ENCODE measurements around the gene AFF1. TPM values are rescaled to one million over a fixed set of nuclear protein-coding genes. Genes with fewer than 3 reads are reported as not detected.

The AFF1 gene
- total RNA-seq, 1 experiment from 2014 or later = 23.9 TPM

GRCh38 chr4:86974551-86974994 is 39.8 kb downstream of the AFF1 start:
- CTCF ChIA-PET = interaction anchor here (0.5 kb wide), 1 partner anchor 68 kb away, joined by 5 read pairs; no protein-coding TSS in a partner anchor

GRCh38 chr4:86975927-86976326 is 41.1 kb downstream of the AFF1 start:
- DNase-seq (ENCODE audit: low read depth, low spot score) = no peak
- no peaks in the 10 kb centered on the region for H3K9me3 ChIP-seq (ENCODE audit: control insufficient read depth, insufficient read depth, low read depth, low read length)
- no peak overlapping the region for H3K4me3 ChIP-seq (ENCODE audit: low read depth in 2 of 2, low read length in 2 of 2)
- H3K4me1 ChIP-seq (ENCODE audit: control insufficient read depth, insufficient read depth, low read length) = peaks cover 5% of the 10 kb centered on the region; the same call in 1 of the 2 replicates
- CTCF ChIA-PET = no interaction called here
- POLR2A ChIA-PET = no interaction called here
- no peaks in the 10 kb centered on the region for H3K27me3 ChIP-seq (ENCODE audit: control insufficient read depth, insufficient read depth, low read length)
- in situ Hi-C loops (cut with HindIII; ENCODE audit: low pct_unique_long_range_greater_than_20kb, low sequenced_read_pairs) (no loop called here), intact Hi-C loops (cut with micrococcal nuclease; ENCODE audit: unreplicated experiment) (no loop called here)
- no peak overlapping the region for H3K27ac ChIP-seq (ENCODE audit: low read length)
- no peak for ATAC-seq
- no peak for TF ChIP-seq SIN3A (IDR thresholded peaks at IDR 0.05; ENCODE audit: borderline replicate concordance, insufficient read depth, low read depth, low read length)
- no TSS peak for BruUV-seq (replicated peaks)
- no peaks in the 10 kb centered on the region for H3K36me3 ChIP-seq (ENCODE audit: control insufficient read depth, insufficient read depth, low read length)

More at GRCh38 chr4:86974551-86974994, 39.8 kb downstream of the AFF1 start:
- BruUV-seq (replicated peaks) = no TSS peak
- TF ChIP-seq CTCF (IDR thresholded peaks at IDR 0.05) = no peak
- no peak for TF ChIP-seq REST (IDR thresholded peaks at IDR 0.05; ENCODE audit: insufficient read depth in 1 of 2, low read depth in 2 of 2, low read length in 1 of 2)
- no peak for TF ChIP-seq TCF7L2 (IDR thresholded peaks at IDR 0.05; ENCODE audit: low read depth, low read length)
- no peak for TF ChIP-seq SIN3A (IDR thresholded peaks at IDR 0.05; ENCODE audit: borderline replicate concordance, insufficient read depth, low read depth, low read length)
- no peak for TF ChIP-seq POLR2AphosphoS5 (IDR thresholded peaks at IDR 0.05; ENCODE audit: low read depth, low read length)
- intact Hi-C loops (cut with micrococcal nuclease; ENCODE audit: unreplicated experiment) = no loop called here
- ATAC-seq (no peak), DNase-seq (ENCODE audit: low read depth, low spot score) (no peak)
- POLR2A ChIA-PET = no interaction called here
- Histone ChIP-seq H3K27me3 (ENCODE audit: control insufficient read depth, insufficient read depth, low read length) (no peaks in the 10 kb centered on the region), H3K9me3 (ENCODE audit: control insufficient read depth, insufficient read depth, low read depth, low read length) (no peaks in the 10 kb centered on the region), H3K27ac (ENCODE audit: low read length) (no peak overlapping the region), H3K4me3 (ENCODE audit: low read depth in 2 of 2, low read length in 2 of 2) (no peak overlapping the region), H3K36me3 (ENCODE audit: control insufficient read depth, insufficient read depth, low read length) (no peaks in the 10 kb centered on the region), H3K4me1 (ENCODE audit: control insufficient read depth, insufficient read depth, low read length) (peaks cover 5% of the 10 kb centered on the region; the same call in 1 of the 2 replicates)
- in situ Hi-C loops (cut with HindIII; ENCODE audit: low pct_unique_long_range_greater_than_20kb, low sequenced_read_pairs) = no loop called here

GRCh38 chr4:86976801-86977485 is 42.1 kb downstream of the AFF1 start:
- ATAC-seq = no peak
- intact Hi-C loops (cut with micrococcal nuclease; ENCODE audit: unreplicated experiment) = no loop called here
- POLR2A ChIA-PET = interaction anchor here (0.5 kb wide), 1 partner anchor 1973 kb away, joined by 3 read pairs; no protein-coding TSS in a partner anchor

More at GRCh38 chr4:86976801-86977485, 42.1 kb downstream of the AFF1 start:
- in situ Hi-C loops (cut with HindIII; ENCODE audit: low pct_unique_long_range_greater_than_20kb, low sequenced_read_pairs) = no loop called here
- Histone ChIP-seq H3K27ac (ENCODE audit: low read length) (no peak overlapping the region), H3K4me3 (ENCODE audit: low read depth in 2 of 2, low read length in 2 of 2) (no peak overlapping the region), H3K27me3 (ENCODE audit: control insufficient read depth, insufficient read depth, low read length) (no peaks in the 10 kb centered on the region), H3K36me3 (ENCODE audit: control insufficient read depth, insufficient read depth, low read length) (no peaks in the 10 kb centered on the region), H3K4me1 (ENCODE audit: control insufficient read depth, insufficient read depth, low read length) (peaks cover 5% of the 10 kb centered on the region; the same call in 1 of the 2 replicates), H3K9me3 (ENCODE audit: control insufficient read depth, insufficient read depth, low read depth, low read length) (no peaks in the 10 kb centered on the region)
- DNase-seq (ENCODE audit: low read depth, low spot score) = no peak
- TF ChIP-seq REST (IDR thresholded peaks at IDR 0.05; ENCODE audit: insufficient read depth in 1 of 2, low read depth in 2 of 2, low read length in 1 of 2) = no peak
- no peak for TF ChIP-seq CTCF (IDR thresholded peaks at IDR 0.05)
- no peak for TF ChIP-seq SIN3A (IDR thresholded peaks at IDR 0.05; ENCODE audit: borderline replicate concordance, insufficient read depth, low read depth, low read length)
- TF ChIP-seq POLR2AphosphoS5 (IDR thresholded peaks at IDR 0.05; ENCODE audit: low read depth, low read length) = no peak
- TF ChIP-seq TCF7L2 (IDR thresholded peaks at IDR 0.05; ENCODE audit: low read depth, low read length) = no peak
- BruUV-seq (replicated peaks) = no TSS peak
- CTCF ChIA-PET = no interaction called here

All from Panc1 (cell line).